Measurements from ENCODE around the gene APBB1IP. TPM values are rescaled to one million over a fixed set of nuclear protein-coding genes. Genes with fewer than 3 reads are reported as not detected.

Gene APBB1IP
- total and polyA plus RNA-seq, 9 of the 15 experiments (the other 6 are each of a cell fraction or from before 2014, with no cell fraction given): 0.03 to 0.11 (median 0.06) TPM; not detected in 4

DNA sequence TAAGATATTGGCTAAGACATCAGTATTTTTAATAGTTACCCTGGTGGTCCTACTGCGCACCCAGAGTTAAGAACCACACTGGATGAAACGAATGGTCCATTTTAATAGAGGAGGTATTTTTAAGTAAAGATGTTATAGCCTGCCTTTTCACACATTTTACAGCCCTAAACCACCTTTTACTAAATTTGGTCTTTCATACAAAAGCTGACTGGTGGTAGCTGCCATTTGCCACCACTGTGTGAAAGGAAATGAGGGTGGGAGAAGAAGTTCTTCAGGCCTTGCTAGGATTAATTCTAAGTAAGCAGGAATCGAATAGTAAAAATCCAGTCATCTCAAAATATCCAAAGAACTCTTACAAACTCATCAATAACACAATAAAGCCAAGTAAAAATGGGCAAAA, 15.2 kb upstream of the APBB1IP start (continued):
- TF ChIP-seq ZFP91 (CRISPR knock-in tag; IDR thresholded peaks at IDR 0.05) (no peak), NEUROD1 (IDR thresholded peaks at IDR 0.05; ENCODE audit: borderline replicate concordance, low read depth, low read length, partially characterized antibody) (no peak), PRDM10 (IDR thresholded peaks at IDR 0.05; ENCODE audit: partially characterized antibody) (no peak), PRPF4 (IDR thresholded peaks at IDR 0.05; ENCODE audit: insufficient read depth, low read depth, low read length, poor library complexity, severe bottlenecking) (no peak), KLF13 (tag; IDR thresholded peaks at IDR 0.05; ENCODE audit: borderline replicate concordance, low read depth) (no peak), ZNF12 (CRISPR knock-in tag; IDR thresholded peaks at IDR 0.05) (no peak), DACH1 (IDR thresholded peaks at IDR 0.05; ENCODE audit: partially characterized antibody) (no peak)

Measured in K562 (cell line).